Natural killer cell (primary cell): Measurements from ENCODE around the gene NGEF. TPM values are rescaled to one million over a fixed set of nuclear protein-coding genes. Genes with fewer than 3 reads are reported as not detected.

Experiments used
- ATAC-seq, 3 donors: fragments of 150-1000 bp in 2 of 3; fragments of 200-7000 bp in 1 of 3; cut with Tn5 transposase; 1 replicate in 1 of 3; 2 replicates in 2 of 3; pipeline ENCODE4 v1.10.0; 2021; ENCODE audit warnings: mild to moderate bottlenecking in 2 of 3, moderate library complexity in 2 of 3
- DNase-seq, 2 donors: peaks; one replicate each; pipeline versions ENCODE4 v3.0.0 to v3.0.0-alpha.2; 2013 to 2021; ENCODE audit warnings: mixed read lengths in 1 of 2
- H3K27ac ChIP-seq: one replicate; pipeline ENCODE4 v1.5.1; 2013; ENCODE audit warnings: mild to moderate bottlenecking, low read length
- H3K27me3 ChIP-seq: one replicate; pipeline ENCODE4 v1.6.1; 2013; ENCODE audit warnings: low read length; ENCODE audit not compliant: control insufficient read depth, insufficient read depth
- H3K36me3 ChIP-seq: one replicate; pipeline ENCODE4 v1.6.1; 2013; ENCODE audit warnings: low read length; ENCODE audit not compliant: control insufficient read depth, insufficient read depth
- H3K4me1 ChIP-seq: one replicate; pipeline ENCODE4 v1.6.1; 2013; ENCODE audit warnings: low read length; ENCODE audit not compliant: control insufficient read depth, insufficient read depth
- H3K4me3 ChIP-seq: one replicate; pipeline ENCODE4 v1.5.1; 2013; ENCODE audit warnings: low read length
- H3K9me3 ChIP-seq: one replicate; pipeline ENCODE4 v1.6.1; 2013; ENCODE audit warnings: low read length; ENCODE audit not compliant: control insufficient read depth, insufficient read depth
- H3K27ac Mint-ChIP-seq, 2 donors: one replicate each; pipeline ENCODE4 v1.8.0; 2022; ENCODE audit warnings: mild to moderate bottlenecking in 2 of 2, mixed read lengths in 2 of 2, moderate library complexity in 1 of 2
- H3K27me3 Mint-ChIP-seq, 2 donors: one replicate each; pipeline ENCODE4 v1.8.0; 2022; ENCODE audit warnings: low read depth in 2 of 2, mixed read lengths in 2 of 2
- H3K36me3 Mint-ChIP-seq: one replicate; pipeline ENCODE4 v1.8.0; 2022; ENCODE audit warnings: mixed read lengths
- H3K4me1 Mint-ChIP-seq, 2 donors: one replicate each; pipeline ENCODE4 v1.8.0; 2022; ENCODE audit warnings: mixed read lengths in 2 of 2
- H3K4me3 Mint-ChIP-seq: one replicate; pipeline ENCODE4 v1.8.0; 2022; ENCODE audit warnings: mild to moderate bottlenecking, moderate library complexity, mixed read lengths
- H3K9me3 Mint-ChIP-seq, 2 donors: one replicate each; pipeline ENCODE4 v1.8.0; 2022; ENCODE audit warnings: mixed read lengths in 2 of 2
- WGBS: methylation state at CpG from one replicate; pipeline ENCODE4 v1.1.7; 2013; ENCODE audit warnings: missing lambda C conversion rate; ENCODE audit not compliant: insufficient coverage; 5-methylcytosine and 5-hydroxymethylcytosine counted together
- intact Hi-C: fragments of 100-400 bp; cut with micrococcal nuclease; formaldehyde crosslinking; loops from one replicate; pipeline ENCODE4 v1.14.2; 2022
- total RNA-seq, 4 donors: library from RNA; stranded (reverse); fragments of 120-200 nt in 1 of 4; gene quantifications; one replicate each; pipeline versions ENCODE4 v1.2.3 to v1.2.4, GENCODE V29; 2013 to 2022
- TF ChIP-seq, protein P1 (sequence below): fragments of 200-600 bp; IDR thresholded peaks from one replicate; pipeline ENCODE4 v1.8.0; 2022; ENCODE audit warnings: antibody characterized with exemption

Gene NGEF
- total RNA-seq, 3 donors from 2014 or later (not counting 1 experiment from before 2014, with no cell fraction given), result not detected

DNA sequence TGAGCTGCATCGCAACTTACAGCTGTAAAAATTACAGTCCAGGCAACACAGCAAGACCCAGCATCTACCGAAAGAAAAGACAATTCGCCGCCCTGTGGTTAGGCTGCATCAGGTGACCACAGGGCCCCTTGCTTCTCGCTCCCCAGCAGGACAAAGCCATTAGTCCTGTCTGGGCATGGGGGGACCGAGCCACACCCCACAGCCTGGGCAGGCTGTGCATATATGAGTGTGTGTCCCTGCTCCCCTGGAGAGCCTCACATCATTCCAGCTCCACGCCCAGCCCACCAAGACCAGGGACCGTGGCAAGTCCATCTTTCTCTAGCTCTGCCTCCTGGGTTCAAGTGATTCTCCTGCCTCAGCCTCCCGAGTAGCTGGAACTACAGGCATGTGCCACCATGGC, 109.1 kb downstream of the NGEF start:
- Histone ChIP-seq H3K36me3 (no peaks in the 10 kb centered on the region), H3K27me3 (no peaks in the 10 kb centered on the region), H3K4me3 (no peak overlapping the region), H3K9me3 (no peaks in the 10 kb centered on the region), H3K4me1 (no peaks in the 10 kb centered on the region), H3K27ac (no peak overlapping the region)
- no peak overlapping the region for H3K4me3 Mint-ChIP-seq
- ATAC-seq (no peak), DNase-seq (no peak)
- no peak overlapping the region for H3K27ac Mint-ChIP-seq
- no peaks in the 10 kb centered on the region for H3K9me3 Mint-ChIP-seq
- TF ChIP-seq, protein P1, sequence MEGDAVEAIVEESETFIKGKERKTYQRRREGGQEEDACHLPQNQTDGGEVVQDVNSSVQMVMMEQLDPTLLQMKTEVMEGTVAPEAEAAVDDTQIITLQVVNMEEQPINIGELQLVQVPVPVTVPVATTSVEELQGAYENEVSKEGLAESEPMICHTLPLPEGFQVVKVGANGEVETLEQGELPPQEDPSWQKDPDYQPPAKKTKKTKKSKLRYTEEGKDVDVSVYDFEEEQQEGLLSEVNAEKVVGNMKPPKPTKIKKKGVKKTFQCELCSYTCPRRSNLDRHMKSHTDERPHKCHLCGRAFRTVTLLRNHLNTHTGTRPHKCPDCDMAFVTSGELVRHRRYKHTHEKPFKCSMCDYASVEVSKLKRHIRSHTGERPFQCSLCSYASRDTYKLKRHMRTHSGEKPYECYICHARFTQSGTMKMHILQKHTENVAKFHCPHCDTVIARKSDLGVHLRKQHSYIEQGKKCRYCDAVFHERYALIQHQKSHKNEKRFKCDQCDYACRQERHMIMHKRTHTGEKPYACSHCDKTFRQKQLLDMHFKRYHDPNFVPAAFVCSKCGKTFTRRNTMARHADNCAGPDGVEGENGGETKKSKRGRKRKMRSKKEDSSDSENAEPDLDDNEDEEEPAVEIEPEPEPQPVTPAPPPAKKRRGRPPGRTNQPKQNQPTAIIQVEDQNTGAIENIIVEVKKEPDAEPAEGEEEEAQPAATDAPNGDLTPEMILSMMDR, result no peak
- H3K36me3 Mint-ChIP-seq, result no peaks in the 10 kb centered on the region
- intact Hi-C loops, result no loop called here
- peaks cover 0 to 5% of the 10 kb centered on the region in 2 donors for H3K27me3 Mint-ChIP-seq
- 80% methylated on average over 9 of the region's 9 CpGs for WGBS
- no peaks in the 10 kb centered on the region for H3K4me1 Mint-ChIP-seq

DNA sequence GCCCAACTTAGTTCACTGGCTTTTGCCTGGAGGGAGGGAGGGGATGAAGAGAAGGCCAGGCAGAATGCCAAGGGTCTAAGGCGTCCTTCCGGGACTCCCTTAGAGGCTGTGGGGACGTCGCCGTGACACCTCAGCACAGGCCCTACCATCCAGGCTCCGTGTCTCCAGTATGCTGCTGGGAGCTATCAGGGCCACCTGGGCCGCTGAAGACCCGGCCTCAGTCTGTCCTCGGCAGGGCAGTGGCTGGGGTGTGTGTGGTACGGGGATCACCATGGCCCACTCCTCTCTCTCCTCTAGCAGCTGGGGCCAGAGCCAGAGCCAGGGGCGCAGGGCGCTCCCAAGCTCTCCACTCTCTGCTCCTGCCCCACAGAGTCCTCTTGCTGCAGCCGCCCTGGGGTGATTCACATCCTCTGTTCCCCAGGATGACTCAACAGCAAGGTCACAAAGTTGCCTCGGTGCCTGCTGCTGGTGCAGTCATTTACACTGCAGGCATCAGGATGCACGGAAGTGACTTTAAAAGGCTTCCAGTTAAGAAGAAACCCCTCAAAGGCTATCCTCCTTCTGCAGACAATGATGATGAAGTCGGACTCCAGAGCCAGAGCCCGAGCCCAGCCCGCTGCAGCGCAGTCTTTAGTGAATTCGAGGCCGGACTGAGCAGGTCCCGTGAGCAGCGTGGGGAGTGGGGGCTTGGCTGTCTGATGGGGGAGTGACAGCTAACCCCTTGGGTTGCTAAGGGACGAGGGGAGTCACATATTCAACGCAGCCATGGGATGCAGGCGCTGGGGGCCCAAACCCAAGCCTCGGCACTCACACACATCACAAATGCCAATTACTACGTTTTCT, 111.1 kb downstream of the NGEF start:
- no peaks in the 10 kb centered on the region for H3K4me1 Mint-ChIP-seq
- WGBS, result 89% methylated on average over 27 of the region's 28 CpGs

DNA sequence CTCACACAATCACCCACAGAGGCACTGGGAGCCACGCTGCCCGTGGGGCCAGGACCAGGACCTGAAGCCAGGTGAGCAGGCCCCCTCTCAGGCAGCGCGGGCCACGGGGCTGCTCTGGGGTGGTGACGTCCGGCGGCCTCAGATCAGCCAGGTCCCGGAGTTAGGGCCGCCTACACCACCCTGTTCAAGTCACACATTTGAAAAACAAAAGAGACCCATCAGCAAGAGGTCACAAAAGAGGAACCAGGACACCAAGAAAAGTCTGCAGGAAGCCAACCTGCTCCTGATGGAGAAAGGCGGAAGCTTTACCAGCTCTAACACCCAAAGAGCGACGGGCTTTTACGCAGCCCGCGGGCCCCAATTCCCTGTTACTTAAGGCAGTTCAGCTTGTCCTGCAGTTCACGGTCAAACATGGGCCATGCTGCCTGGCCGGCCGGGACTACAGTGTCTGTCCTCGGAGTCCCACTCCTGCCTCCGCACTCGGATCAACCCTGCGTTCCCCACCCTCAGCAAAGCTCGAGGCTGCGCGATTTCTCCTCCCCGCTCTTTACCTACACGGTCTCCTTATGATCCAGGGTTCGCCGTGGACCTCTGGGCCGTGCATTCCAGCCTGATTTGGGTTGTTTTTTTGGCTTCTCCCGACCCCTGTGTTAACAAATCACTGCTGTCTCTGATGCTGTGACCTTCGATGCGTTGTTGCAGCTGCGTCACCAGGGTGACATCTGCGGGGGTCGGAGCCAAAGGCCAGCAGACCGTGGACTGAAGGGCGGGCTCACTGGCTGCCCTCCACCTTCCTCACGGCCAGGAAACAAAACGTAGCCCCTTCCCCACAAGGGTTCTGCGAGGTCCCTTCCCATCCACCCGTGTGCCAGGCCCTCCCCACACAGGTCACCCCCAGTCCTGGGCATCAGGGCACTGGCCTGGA, 112.0 kb downstream of the NGEF start:
- Histone ChIP-seq H3K9me3 (no peaks in the 10 kb centered on the region), H3K36me3 (no peaks in the 10 kb centered on the region), H3K27me3 (no peaks in the 10 kb centered on the region), H3K27ac (no peak overlapping the region), H3K4me1 (no peaks in the 10 kb centered on the region), H3K4me3 (no peak overlapping the region)
- Mint-ChIP-seq H3K9me3 (no peaks in the 10 kb centered on the region), H3K27ac (no peak overlapping the region), H3K4me3 (no peak overlapping the region), H3K36me3 (no peaks in the 10 kb centered on the region), H3K4me1 (no peaks in the 10 kb centered on the region), H3K27me3 (no peaks in the 10 kb centered on the region)
- intact Hi-C loops, result no loop called here
- ATAC-seq (no peak), DNase-seq (no peak)
- TF ChIP-seq, protein P1, result no peak
- WGBS, result 74% methylated on average over 42 of the region's 43 CpGs

More for the DNA sequence above, 111.1 kb downstream of the NGEF start:
- Histone ChIP-seq H3K4me3 (no peak overlapping the region), H3K27me3 (no peaks in the 10 kb centered on the region), H3K9me3 (no peaks in the 10 kb centered on the region), H3K4me1 (no peaks in the 10 kb centered on the region), H3K36me3 (no peaks in the 10 kb centered on the region), H3K27ac (no peak overlapping the region)
- TF ChIP-seq, protein P1, result no peak
- Mint-ChIP-seq H3K27ac (no peak overlapping the region), H3K36me3 (no peaks in the 10 kb centered on the region), H3K4me3 (no peak overlapping the region), H3K27me3 (no peaks in the 10 kb centered on the region), H3K9me3 (no peaks in the 10 kb centered on the region)
- intact Hi-C loops, result no loop called here
- DNase-seq (no peak), ATAC-seq (peak in 1 of 3 donors; percentile 36)
